ENCODE measurements around the gene HPN.

The HPN gene

DNA sequence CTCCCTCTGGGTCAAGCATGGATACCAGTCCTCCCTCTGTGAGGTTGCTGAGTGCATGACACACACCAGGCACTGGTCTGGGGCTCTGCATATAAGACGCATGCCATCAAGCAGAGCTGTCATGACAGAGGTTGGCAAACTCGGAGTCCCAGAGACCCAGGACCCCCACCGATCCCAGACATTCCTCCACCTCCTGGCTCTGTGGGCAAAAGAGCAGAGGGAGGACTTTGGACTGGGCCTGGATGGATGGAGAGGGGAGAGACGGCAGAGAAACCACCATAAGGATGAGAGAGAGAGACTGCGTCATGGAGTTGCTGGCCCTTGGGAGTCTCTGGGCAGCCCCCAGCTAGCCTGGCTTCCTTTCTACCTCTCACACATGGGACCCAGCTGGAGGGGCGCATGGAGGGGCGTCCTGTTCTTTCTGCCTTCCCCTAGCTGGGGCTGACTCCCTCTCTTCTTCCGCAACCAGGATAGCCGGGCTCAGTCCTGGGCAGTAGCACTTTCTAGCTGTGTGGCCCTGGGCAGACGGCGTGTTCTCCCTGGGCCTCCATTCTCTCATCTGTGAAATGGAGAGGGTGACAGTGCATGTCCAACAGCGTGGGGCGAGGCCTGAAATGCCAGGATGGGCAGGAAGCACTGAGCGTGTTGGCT lies 1.6 kb downstream of the HPN start:
- TF ChIP-seq ZNF560 (tag by site-specific recombination; IDR thresholded peaks at IDR 0.05; ENCODE audit: borderline replicate concordance): no peak
- no peak for TF ChIP-seq ZNF24 (tag by site-specific recombination; IDR thresholded peaks at IDR 0.05)
- TF ChIP-seq ZNF146 (tag by site-specific recombination; IDR thresholded peaks at IDR 0.05): no peak
- TF ChIP-seq, protein P1, sequence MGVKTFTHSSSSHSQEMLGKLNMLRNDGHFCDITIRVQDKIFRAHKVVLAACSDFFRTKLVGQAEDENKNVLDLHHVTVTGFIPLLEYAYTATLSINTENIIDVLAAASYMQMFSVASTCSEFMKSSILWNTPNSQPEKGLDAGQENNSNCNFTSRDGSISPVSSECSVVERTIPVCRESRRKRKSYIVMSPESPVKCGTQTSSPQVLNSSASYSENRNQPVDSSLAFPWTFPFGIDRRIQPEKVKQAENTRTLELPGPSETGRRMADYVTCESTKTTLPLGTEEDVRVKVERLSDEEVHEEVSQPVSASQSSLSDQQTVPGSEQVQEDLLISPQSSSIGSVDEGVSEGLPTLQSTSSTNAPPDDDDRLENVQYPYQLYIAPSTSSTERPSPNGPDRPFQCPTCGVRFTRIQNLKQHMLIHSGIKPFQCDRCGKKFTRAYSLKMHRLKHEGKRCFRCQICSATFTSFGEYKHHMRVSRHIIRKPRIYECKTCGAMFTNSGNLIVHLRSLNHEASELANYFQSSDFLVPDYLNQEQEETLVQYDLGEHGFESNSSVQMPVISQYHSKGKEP (tag by site-specific recombination; IDR thresholded peaks at IDR 0.05): no peak
- TF ChIP-seq ZNF776 (tag by site-specific recombination; IDR thresholded peaks at IDR 0.05; ENCODE audit: borderline replicate concordance): no peak
- no peak for TF ChIP-seq EGR2 (tag by site-specific recombination; IDR thresholded peaks at IDR 0.05; ENCODE audit: low read depth)
- TF ChIP-seq SP2 (tag by site-specific recombination; IDR thresholded peaks at IDR 0.05): no peak
- TF ChIP-seq ZNF354C (tag by site-specific recombination; IDR thresholded peaks at IDR 0.05; ENCODE audit: borderline replicate concordance, low read depth): no peak
- TF ChIP-seq ZNF510 (tag by site-specific recombination; IDR thresholded peaks at IDR 0.05; ENCODE audit: insufficient replicate concordance): no peak
- no peak for TF ChIP-seq ZNF600 (tag by site-specific recombination; IDR thresholded peaks at IDR 0.05)
- no peak for TF ChIP-seq GLIS2 (tag by site-specific recombination; IDR thresholded peaks at IDR 0.05)
- TF ChIP-seq, protein P2, sequence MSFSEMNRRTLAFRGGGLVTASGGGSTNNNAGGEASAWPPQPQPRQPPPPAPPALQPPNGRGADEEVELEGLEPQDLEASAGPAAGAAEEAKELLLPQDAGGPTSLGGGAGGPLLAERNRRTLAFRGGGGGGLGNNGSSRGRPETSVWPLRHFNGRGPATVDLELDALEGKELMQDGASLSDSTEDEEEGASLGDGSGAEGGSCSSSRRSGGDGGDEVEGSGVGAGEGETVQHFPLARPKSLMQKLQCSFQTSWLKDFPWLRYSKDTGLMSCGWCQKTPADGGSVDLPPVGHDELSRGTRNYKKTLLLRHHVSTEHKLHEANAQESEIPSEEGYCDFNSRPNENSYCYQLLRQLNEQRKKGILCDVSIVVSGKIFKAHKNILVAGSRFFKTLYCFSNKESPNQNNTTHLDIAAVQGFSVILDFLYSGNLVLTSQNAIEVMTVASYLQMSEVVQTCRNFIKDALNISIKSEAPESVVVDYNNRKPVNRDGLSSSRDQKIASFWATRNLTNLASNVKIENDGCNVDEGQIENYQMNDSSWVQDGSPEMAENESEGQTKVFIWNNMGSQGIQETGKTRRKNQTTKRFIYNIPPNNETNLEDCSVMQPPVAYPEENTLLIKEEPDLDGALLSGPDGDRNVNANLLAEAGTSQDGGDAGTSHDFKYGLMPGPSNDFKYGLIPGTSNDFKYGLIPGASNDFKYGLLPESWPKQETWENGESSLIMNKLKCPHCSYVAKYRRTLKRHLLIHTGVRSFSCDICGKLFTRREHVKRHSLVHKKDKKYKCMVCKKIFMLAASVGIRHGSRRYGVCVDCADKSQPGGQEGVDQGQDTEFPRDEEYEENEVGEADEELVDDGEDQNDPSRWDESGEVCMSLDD (tag by site-specific recombination; IDR thresholded peaks at IDR 0.05): no peak
- TF ChIP-seq, protein P3, sequence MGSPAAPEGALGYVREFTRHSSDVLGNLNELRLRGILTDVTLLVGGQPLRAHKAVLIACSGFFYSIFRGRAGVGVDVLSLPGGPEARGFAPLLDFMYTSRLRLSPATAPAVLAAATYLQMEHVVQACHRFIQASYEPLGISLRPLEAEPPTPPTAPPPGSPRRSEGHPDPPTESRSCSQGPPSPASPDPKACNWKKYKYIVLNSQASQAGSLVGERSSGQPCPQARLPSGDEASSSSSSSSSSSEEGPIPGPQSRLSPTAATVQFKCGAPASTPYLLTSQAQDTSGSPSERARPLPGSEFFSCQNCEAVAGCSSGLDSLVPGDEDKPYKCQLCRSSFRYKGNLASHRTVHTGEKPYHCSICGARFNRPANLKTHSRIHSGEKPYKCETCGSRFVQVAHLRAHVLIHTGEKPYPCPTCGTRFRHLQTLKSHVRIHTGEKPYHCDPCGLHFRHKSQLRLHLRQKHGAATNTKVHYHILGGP (tag by site-specific recombination; IDR thresholded peaks at IDR 0.05): no peak
- no peak for TF ChIP-seq ZNF416 (tag by site-specific recombination; IDR thresholded peaks at IDR 0.05)
- no peak for TF ChIP-seq ZNF513 (tag by site-specific recombination; IDR thresholded peaks at IDR 0.05)
- H3K27ac ChIP-seq (ENCODE audit: extremely low read depth, low read depth, low read length): no peak overlapping the region
- CTCF ChIA-PET: interaction anchor here (0.5 to 9.6 kb wide), 28 partner anchors 11 to 1500 kb away, joined by 3 to 193 read pairs (median 7); partner anchors contain the start of genes FXYD1, FXYD7, GRAMD1A and LGI4

GRCh38 chr19:35043906-35044305 lies 2.4 kb downstream of the HPN start:
- H3K4me1 ChIP-seq (ENCODE audit: control insufficient read depth, insufficient read depth, low read length): no peaks in the 10 kb centered on the region; the same call in 1 of the 2 replicates
- H3K36me3 ChIP-seq (ENCODE audit: control insufficient read depth in 2 of 2, insufficient read depth in 1 of 2, low read length in 2 of 2): no peaks in the 10 kb centered on the region
- no peak overlapping the region for H3K4me3 ChIP-seq (ENCODE audit: low read depth, low read length)
- ChIA-PET CTCF (interaction anchor here (0.5 to 9.6 kb wide), 71 partner anchors 10 to 1918 kb away, joined by 3 to 193 read pairs (median 5); partner anchors contain the start of genes FXYD1, FXYD7, GRAMD1A and LGI4), POLR2A (interaction anchor here (1.3 to 2.0 kb wide), 5 partner anchors 13 to 367 kb away, joined by 3 to 13 read pairs (median 5); partner anchors contain the start of genes SCGB2B2 and ZNF302)
- no peaks in the 10 kb centered on the region for H3K9me3 ChIP-seq (ENCODE audit: control insufficient read depth, insufficient read depth, low read depth, low read length)
- H3K27ac ChIP-seq (ENCODE audit: extremely low read depth, low read depth, low read length): no peak overlapping the region
- TF ChIP-seq, protein P4, sequence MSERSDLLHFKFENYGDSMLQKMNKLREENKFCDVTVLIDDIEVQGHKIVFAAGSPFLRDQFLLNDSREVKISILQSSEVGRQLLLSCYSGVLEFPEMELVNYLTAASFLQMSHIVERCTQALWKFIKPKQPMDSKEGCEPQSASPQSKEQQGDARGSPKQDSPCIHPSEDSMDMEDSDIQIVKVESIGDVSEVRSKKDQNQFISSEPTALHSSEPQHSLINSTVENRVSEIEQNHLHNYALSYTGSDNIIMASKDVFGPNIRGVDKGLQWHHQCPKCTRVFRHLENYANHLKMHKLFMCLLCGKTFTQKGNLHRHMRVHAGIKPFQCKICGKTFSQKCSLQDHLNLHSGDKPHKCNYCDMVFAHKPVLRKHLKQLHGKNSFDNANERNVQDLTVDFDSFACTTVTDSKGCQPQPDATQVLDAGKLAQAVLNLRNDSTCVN (tag by site-specific recombination; optimal IDR thresholded peaks at IDR 0.05): no peak
- no peak for TF ChIP-seq MEIS1 (CRISPR knock-in tag; IDR thresholded peaks at IDR 0.05; ENCODE audit: borderline replicate concordance)
- no peak for TF ChIP-seq TRIM28 (IDR thresholded peaks at IDR 0.05; ENCODE audit: borderline replicate concordance, low read length)
- TF ChIP-seq ZNF670 (tag by site-specific recombination; IDR thresholded peaks at IDR 0.05; ENCODE audit: low read depth): no peak
- no peak for TF ChIP-seq PATZ1 (tag by site-specific recombination; IDR thresholded peaks at IDR 0.05)

More for the DNA sequence above, 1.6 kb downstream of the HPN start:
- no peaks in the 10 kb centered on the region for H3K4me1 ChIP-seq (ENCODE audit: control insufficient read depth, insufficient read depth, low read length)
- H3K9me3 ChIP-seq (ENCODE audit: control insufficient read depth, insufficient read depth, low read depth, low read length): no peaks in the 10 kb centered on the region
- POLR2A ChIA-PET: interaction anchor here (1.3 to 2.0 kb wide), 4 partner anchors 12 to 116 kb away, joined by 3 to 13 read pairs (median 7); no protein-coding TSS in a partner anchor
- no peaks in the 10 kb centered on the region for H3K36me3 ChIP-seq (ENCODE audit: control insufficient read depth in 2 of 2, insufficient read depth in 1 of 2, low read length in 2 of 2)
- H3K4me3 ChIP-seq (ENCODE audit: low read depth, low read length): no peak overlapping the region
